Activated B cell treated with CpG ODN at 0.5 μM for 24 hours (primary cell): ENCODE measurements around the gene SLC18A3. TPM values are rescaled to one million over a fixed set of nuclear protein-coding genes. Genes with fewer than 3 reads are reported as not detected.

ENCODE experiments used
- ATAC-seq: fragments of 200-7000 bp; cut with Tn5 transposase; one replicate; pipeline ENCODE4 v1.10.0; 2021; ENCODE audit warnings: low read depth, mild to moderate bottlenecking, moderate library complexity
- CTCF ChIA-PET: fragments of 350-600 bp; sonication (Branson Sonifier 250); formaldehyde crosslinking; loops from one replicate; lab custom pipeline; 2021; ENCODE audit warnings: antibody characterized with exemption; lab: Charles Lee
- POLR2A ChIA-PET: fragments of 350-600 bp; sonication (Branson Sonifier 250); formaldehyde crosslinking; loops from one replicate; lab custom pipeline; 2021; ENCODE audit warnings: antibody characterized with exemption; lab: Charles Lee
- DNase-seq: peaks from one replicate; pipeline ENCODE4 v3.0.0; 2022
- H3K27ac Mint-ChIP-seq: one replicate; pipeline ENCODE4 v1.8.0; 2020; ENCODE audit warnings: mixed read lengths
- H3K27me3 Mint-ChIP-seq: one replicate; pipeline ENCODE4 v1.8.0; 2021; ENCODE audit warnings: mixed read lengths
- H3K36me3 Mint-ChIP-seq: one replicate; pipeline ENCODE4 v1.8.0; 2021; ENCODE audit warnings: low read depth, mixed read lengths
- H3K4me1 Mint-ChIP-seq: one replicate; pipeline ENCODE4 v1.8.0; 2021; ENCODE audit warnings: mixed read lengths
- H3K4me3 Mint-ChIP-seq: one replicate; pipeline ENCODE4 v1.8.0; 2020; ENCODE audit warnings: mild to moderate bottlenecking, mixed read lengths
- H3K9me3 Mint-ChIP-seq: one replicate; pipeline ENCODE4 v1.8.0; 2020; ENCODE audit warnings: mixed read lengths
- CTCF ChIP-seq: fragments of 200-600 bp; IDR thresholded peaks from one replicate; pipeline ENCODE4 v1.8.0; 2022; ENCODE audit warnings: antibody characterized with exemption, mild to moderate bottlenecking
- intact Hi-C: fragments of 100-400 bp; cut with micrococcal nuclease; formaldehyde crosslinking; loops from one replicate; pipeline ENCODE4 v1.15.1; 2024
- total RNA-seq: library from RNA; stranded (reverse); gene quantifications from 2 replicates; pipeline ENCODE4 v1.2.3, GENCODE V29; 2022

SLC18A3 gene
- total RNA-seq, 1 donor from 2014 or later = not detected

GRCh38 chr10:49651039-49651835, 41.1 kb downstream of the SLC18A3 start:
- H3K27me3 Mint-ChIP-seq = peaks cover 21% of the 10 kb centered on the region
- ChIA-PET CTCF (no interaction called here), POLR2A (no interaction called here)
- TF ChIP-seq CTCF = no peak
- intact Hi-C loops = no loop called here
- H3K4me3 Mint-ChIP-seq = no peak overlapping the region
- DNase-seq (no peak), ATAC-seq (no peak)
- no peaks in the 10 kb centered on the region for H3K36me3 Mint-ChIP-seq
- no peaks in the 10 kb centered on the region for H3K9me3 Mint-ChIP-seq
- no peak overlapping the region for H3K27ac Mint-ChIP-seq
- peaks cover 8% of the 10 kb centered on the region for H3K4me1 Mint-ChIP-seq

GRCh38 chr10:49651917-49652316, 41.8 kb downstream of the SLC18A3 start:
- Mint-ChIP-seq H3K27ac (no peak overlapping the region), H3K9me3 (no peaks in the 10 kb centered on the region), H3K4me1 (peaks cover 8% of the 10 kb centered on the region), H3K27me3 (peaks cover 25% of the 10 kb centered on the region), H3K4me3 (no peak overlapping the region), H3K36me3 (no peaks in the 10 kb centered on the region)
- CTCF ChIA-PET = no interaction called here
- intact Hi-C loops = no loop called here
- ATAC-seq (no peak), DNase-seq (no peak)
- TF ChIP-seq CTCF = no peak
- POLR2A ChIA-PET = no interaction called here

- Mint-ChIP-seq H3K27me3 (peaks cover 20% of the 10 kb centered on the region), H3K4me3 (no peak overlapping the region), H3K27ac (no peak overlapping the region), H3K4me1 (peaks cover 8% of the 10 kb centered on the region), H3K36me3 (no peaks in the 10 kb centered on the region), H3K9me3 (no peaks in the 10 kb centered on the region)
- intact Hi-C loops = no loop called here
- TF ChIP-seq CTCF = no peak
- POLR2A ChIA-PET = no interaction called here
- ATAC-seq (no peak), DNase-seq (no peak)
- CTCF ChIA-PET = no interaction called here
Measured at GRCh38 chr10:49652421-49653272, 42.5 kb downstream of the SLC18A3 start.

GRCh38 chr10:49653273-49653929, 43.3 kb downstream of the SLC18A3 start:
- no peak overlapping the region for H3K4me3 Mint-ChIP-seq
- POLR2A ChIA-PET = no interaction called here
- H3K36me3 Mint-ChIP-seq = no peaks in the 10 kb centered on the region
- DNase-seq (no peak), ATAC-seq (no peak)
- H3K27me3 Mint-ChIP-seq = peaks cover 20% of the 10 kb centered on the region
- CTCF ChIA-PET = no interaction called here
- no peaks in the 10 kb centered on the region for H3K9me3 Mint-ChIP-seq
- H3K4me1 Mint-ChIP-seq = peaks cover 8% of the 10 kb centered on the region
- intact Hi-C loops = no loop called here
- H3K27ac Mint-ChIP-seq = no peak overlapping the region
- no peak for TF ChIP-seq CTCF
